Stomach (tissue), 4 donors: ENCODE data around the gene RAB20.

ENCODE experiments used
- EP300 ChIP-seq: sonication (generic); formaldehyde crosslinking; IDR thresholded peaks from one replicate; pipeline ENCODE4 v1.6.1; 2017; ENCODE audit warnings: antibody characterized with exemption
- POLR2A ChIP-seq, 4 donors: fragments of 450-650 bp; IDR thresholded peaks; one replicate each; pipeline ENCODE4 v1.6.1; 2016; ENCODE audit warnings: antibody characterized with exemption in 4 of 4, control low read depth in 2 of 4, mild to moderate bottlenecking in 1 of 4, moderate library complexity in 1 of 4
- POLR2AphosphoS5 ChIP-seq, 3 donors: sonication (generic); formaldehyde crosslinking; IDR thresholded peaks; one replicate each; pipeline ENCODE4 v1.6.1; 2016; ENCODE audit warnings: antibody characterized with exemption in 3 of 3
- TF ChIP-seq, protein P1 (sequence below), 7 experiments: fragments of 450-650 bp in 4 of 7; fragments of 200-600 bp in 3 of 7; sonication (generic) in 3 of 7; IDR thresholded peaks; one replicate each; pipeline ENCODE4 v1.5.1; 2016 to 2019; ENCODE audit warnings: antibody characterized with exemption in 7 of 7, control low read depth in 2 of 7, mild to moderate bottlenecking in 1 of 7

DNA sequence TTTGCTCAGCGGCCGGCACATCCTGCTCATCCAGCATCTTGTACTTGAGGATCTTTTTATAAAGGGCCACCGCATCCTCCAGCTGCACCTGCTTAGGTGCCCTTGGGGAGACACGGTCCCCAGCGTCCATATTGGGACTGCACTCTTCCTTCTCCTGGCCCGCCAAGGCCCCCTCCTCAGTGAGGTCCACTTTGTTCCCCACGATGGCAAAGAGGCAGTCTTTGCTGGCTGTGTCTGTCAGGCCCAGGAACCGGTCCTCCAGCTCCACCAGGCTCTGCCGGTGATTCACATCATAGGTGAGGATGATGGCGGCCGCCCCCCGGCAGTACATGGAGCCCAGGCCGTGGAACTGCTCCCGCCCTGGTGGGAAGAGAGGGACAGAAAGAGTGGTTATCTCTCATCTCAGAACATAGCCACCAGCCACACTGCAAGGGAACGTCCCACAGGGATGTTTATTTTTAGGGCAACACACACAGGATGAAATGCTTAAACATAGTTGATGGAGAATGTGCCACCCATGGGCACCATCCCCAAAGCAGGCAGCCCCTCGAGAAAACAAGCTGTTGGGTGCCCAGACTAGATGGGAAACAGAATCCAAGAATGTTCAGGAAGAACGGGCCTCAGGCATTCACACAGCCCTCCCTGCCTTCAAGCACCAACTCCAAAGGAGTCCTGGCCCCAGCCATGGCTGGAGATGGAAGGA, 37.5 kb downstream of the RAB20 start:
- TF ChIP-seq, protein P1, sequence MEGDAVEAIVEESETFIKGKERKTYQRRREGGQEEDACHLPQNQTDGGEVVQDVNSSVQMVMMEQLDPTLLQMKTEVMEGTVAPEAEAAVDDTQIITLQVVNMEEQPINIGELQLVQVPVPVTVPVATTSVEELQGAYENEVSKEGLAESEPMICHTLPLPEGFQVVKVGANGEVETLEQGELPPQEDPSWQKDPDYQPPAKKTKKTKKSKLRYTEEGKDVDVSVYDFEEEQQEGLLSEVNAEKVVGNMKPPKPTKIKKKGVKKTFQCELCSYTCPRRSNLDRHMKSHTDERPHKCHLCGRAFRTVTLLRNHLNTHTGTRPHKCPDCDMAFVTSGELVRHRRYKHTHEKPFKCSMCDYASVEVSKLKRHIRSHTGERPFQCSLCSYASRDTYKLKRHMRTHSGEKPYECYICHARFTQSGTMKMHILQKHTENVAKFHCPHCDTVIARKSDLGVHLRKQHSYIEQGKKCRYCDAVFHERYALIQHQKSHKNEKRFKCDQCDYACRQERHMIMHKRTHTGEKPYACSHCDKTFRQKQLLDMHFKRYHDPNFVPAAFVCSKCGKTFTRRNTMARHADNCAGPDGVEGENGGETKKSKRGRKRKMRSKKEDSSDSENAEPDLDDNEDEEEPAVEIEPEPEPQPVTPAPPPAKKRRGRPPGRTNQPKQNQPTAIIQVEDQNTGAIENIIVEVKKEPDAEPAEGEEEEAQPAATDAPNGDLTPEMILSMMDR (IDR thresholded peaks at IDR 0.05): no peak
- TF ChIP-seq POLR2AphosphoS5 (IDR thresholded peaks at IDR 0.05): no peak
- TF ChIP-seq POLR2A (IDR thresholded peaks at IDR 0.05): no peak
- no peak for TF ChIP-seq EP300
